AG04450 (cell line): ENCODE data around the gene OLFM1. TPM values are rescaled to one million over a fixed set of nuclear protein-coding genes. Genes with fewer than 3 reads are reported as not detected.

Experiments used
- polyA plus RNA-seq: library from polyadenylated mRNA; depleted of rRNA; stranded (reverse); fragments of >200 nt; gene quantifications from 2 replicates; pipeline ENCODE4 v1.2.3, GENCODE V29; 2011; rRNA removed

OLFM1 gene
- polyA plus RNA-seq, 1 experiment, result 0.16 TPM

Other genes with a start within 250 kb of the OLFM1 start
- gene FCN2, start 206.9 kb upstream of the OLFM1 start, polyA plus RNA-seq, result not detected in 2 replicates
- not detected in 2 replicates for gene FCN1, start 169.8 kb upstream of the OLFM1 start, polyA plus RNA-seq